ENCODE measurements around the gene MTHFSD. TPM values are rescaled to one million over a fixed set of nuclear protein-coding genes. Genes with fewer than 3 reads are reported as not detected.
"Not testable (repeated sequence)": the region's sequence is repeated elsewhere in the genome, so short reads cannot be mapped to it uniquely, and the experiment has no call there.

MTHFSD gene
- total RNA-seq, 3 donors from 2014 or later, result 18.9 to 21.2 (median 20.1) TPM

GRCh38 chr16:86587955-86588354 is 32.9 kb upstream of the MTHFSD start:
- H3K27me3 Mint-ChIP-seq (ENCODE audit: low read depth), result peaks cover 24% of the 10 kb centered on the region
- not testable (repeated sequence) for H3K4me1 Mint-ChIP-seq (ENCODE audit: low read depth); H3K4me3 Mint-ChIP-seq; H3K36me3 Mint-ChIP-seq (ENCODE audit: insufficient read depth); ATAC-seq; DNase-seq; H3K9me3 Mint-ChIP-seq

GRCh38 chr16:86587487-86587886 is 32.5 kb upstream of the MTHFSD start:
- Mint-ChIP-seq H3K27me3 (ENCODE audit: low read depth) (peaks cover 23% of the 10 kb centered on the region), H3K4me1 (ENCODE audit: low read depth) (no peaks in the 10 kb centered on the region), H3K36me3 (ENCODE audit: insufficient read depth) (no peaks in the 10 kb centered on the region), H3K4me3 (no peak overlapping the region), H3K9me3 (no peaks in the 10 kb centered on the region)
- DNase-seq (no peak), ATAC-seq (no peak)

GRCh38 chr16:86585821-86586611 is 31.0 kb upstream of the MTHFSD start:
- no peak overlapping the region for H3K4me3 Mint-ChIP-seq
- ATAC-seq (no peak), DNase-seq (no peak)
- no peaks in the 10 kb centered on the region for H3K4me1 Mint-ChIP-seq (ENCODE audit: low read depth)
- H3K27me3 Mint-ChIP-seq (ENCODE audit: low read depth), result peaks cover 23% of the 10 kb centered on the region
- H3K9me3 Mint-ChIP-seq, result no peaks in the 10 kb centered on the region
- no peaks in the 10 kb centered on the region for H3K36me3 Mint-ChIP-seq (ENCODE audit: insufficient read depth)

- H3K4me3 Mint-ChIP-seq, result no peak overlapping the region
- ATAC-seq (no peak), DNase-seq (no peak)
- no peaks in the 10 kb centered on the region for H3K9me3 Mint-ChIP-seq
- H3K4me1 Mint-ChIP-seq (ENCODE audit: low read depth), result no peaks in the 10 kb centered on the region
- H3K27me3 Mint-ChIP-seq (ENCODE audit: low read depth), result peaks cover 30% of the 10 kb centered on the region
- no peaks in the 10 kb centered on the region for H3K36me3 Mint-ChIP-seq (ENCODE audit: insufficient read depth)
Measured at GRCh38 chr16:86584726-86585721, 30.0 kb upstream of the MTHFSD start.

GRCh38 chr16:86584071-86584685 is 29.1 kb upstream of the MTHFSD start:
- Mint-ChIP-seq H3K9me3 (no peaks in the 10 kb centered on the region), H3K4me1 (ENCODE audit: low read depth) (no peaks in the 10 kb centered on the region), H3K4me3 (no peak overlapping the region), H3K27me3 (ENCODE audit: low read depth) (peaks cover 31% of the 10 kb centered on the region), H3K36me3 (ENCODE audit: insufficient read depth) (no peaks in the 10 kb centered on the region)
- ATAC-seq (no peak), DNase-seq (no peak)

GRCh38 chr16:86581458-86581857 is 26.4 kb upstream of the MTHFSD start:
- Mint-ChIP-seq H3K36me3 (ENCODE audit: insufficient read depth) (no peaks in the 10 kb centered on the region), H3K4me1 (ENCODE audit: low read depth) (peaks cover 8% of the 10 kb centered on the region), H3K27me3 (ENCODE audit: low read depth) (peaks cover 54% of the 10 kb centered on the region), H3K9me3 (no peaks in the 10 kb centered on the region), H3K4me3 (no peak overlapping the region)
- DNase-seq, result no peak
- ATAC-seq, result no peak

GRCh38 chr16:86580791-86581170 is 25.7 kb upstream of the MTHFSD start:
- DNase-seq (no peak), ATAC-seq (no peak)
- Mint-ChIP-seq H3K27me3 (ENCODE audit: low read depth) (peaks cover 60% of the 10 kb centered on the region), H3K4me1 (ENCODE audit: low read depth) (peaks cover 13% of the 10 kb centered on the region), H3K36me3 (ENCODE audit: insufficient read depth) (no peaks in the 10 kb centered on the region), H3K4me3 (no peak overlapping the region), H3K9me3 (no peaks in the 10 kb centered on the region)

- Mint-ChIP-seq H3K27me3 (ENCODE audit: low read depth) (peaks cover 64% of the 10 kb centered on the region), H3K36me3 (ENCODE audit: insufficient read depth) (no peaks in the 10 kb centered on the region), H3K4me1 (ENCODE audit: low read depth) (peaks cover 13% of the 10 kb centered on the region), H3K4me3 (no peak overlapping the region), H3K9me3 (no peaks in the 10 kb centered on the region)
- no peak for ATAC-seq
- DNase-seq, result no peak
Measured at GRCh38 chr16:86580063-86580790, 25.2 kb upstream of the MTHFSD start.

- DNase-seq, result no peak
- Mint-ChIP-seq H3K27me3 (ENCODE audit: low read depth) (peaks cover 70% of the 10 kb centered on the region), H3K36me3 (ENCODE audit: insufficient read depth) (no peaks in the 10 kb centered on the region), H3K9me3 (no peaks in the 10 kb centered on the region), H3K4me1 (ENCODE audit: low read depth) (peaks cover 13% of the 10 kb centered on the region), H3K4me3 (no peak overlapping the region)
- no peak for ATAC-seq
Measured at GRCh38 chr16:86579268-86580062, 24.4 kb upstream of the MTHFSD start.

GRCh38 chr16:86578611-86579267 is 23.7 kb upstream of the MTHFSD start:
- ATAC-seq (peak in 1 of 2 donors; percentile 36), DNase-seq (no peak)
- Mint-ChIP-seq H3K4me3 (no peak overlapping the region), H3K36me3 (ENCODE audit: insufficient read depth) (no peaks in the 10 kb centered on the region), H3K4me1 (ENCODE audit: low read depth) (peaks cover 13% of the 10 kb centered on the region), H3K27me3 (ENCODE audit: low read depth) (peaks cover 76% of the 10 kb centered on the region), H3K9me3 (no peaks in the 10 kb centered on the region)

GRCh38 chr16:86578061-86578599 is 23.1 kb upstream of the MTHFSD start, which contains the start of gene FOXL1:
Gene FOXL1 (plus strand): TSS chr16:86578549. CDS start chr16:86578724, 175 bp downstream.
- no peaks in the 10 kb centered on the region for H3K9me3 Mint-ChIP-seq

GRCh38 chr16:86577314-86577971 is 22.4 kb upstream of the MTHFSD start:
- no peak for DNase-seq
- Mint-ChIP-seq H3K4me1 (ENCODE audit: low read depth) (peaks cover 13% of the 10 kb centered on the region), H3K4me3 (no peak overlapping the region), H3K27me3 (ENCODE audit: low read depth) (peaks cover 85% of the 10 kb centered on the region), H3K36me3 (ENCODE audit: insufficient read depth) (no peaks in the 10 kb centered on the region), H3K9me3 (no peaks in the 10 kb centered on the region)
- ATAC-seq, result no peak

More at GRCh38 chr16:86578061-86578599, 23.1 kb upstream of the MTHFSD start, which contains the start of gene FOXL1:
- Mint-ChIP-seq H3K36me3 (ENCODE audit: insufficient read depth) (no peaks in the 10 kb centered on the region), H3K4me1 (ENCODE audit: low read depth) (peaks cover 13% of the 10 kb centered on the region), H3K27me3 (ENCODE audit: low read depth) (peaks cover 78% of the 10 kb centered on the region), H3K4me3 (no peak within 1 kb of the TSS)
- DNase-seq (no peak), ATAC-seq (no peak)

Measured in activated T-cell treated with anti-CD3 and anti-CD28 coated beads, Interleukin-2, amount 50 U/mL, for 4 hours (primary cell).